Natural killer cell treated with Interleukin-12 subunit alpha and Interleukin-12 subunit beta and Interleukin-15 and Interleukin-18, amount 100 ng/mL, for 72 hours (primary cell): ENCODE results near the gene TNFSF9. TPM values are rescaled to one million over a fixed set of nuclear protein-coding genes. Genes with fewer than 3 reads are reported as not detected.

Experiments used
- ATAC-seq, 2 donors: fragments of 150-1000 bp; cut with Tn5 transposase in 1 of 2; sonication (Bioruptor Pico), chemical (Tn5 transposase) in 1 of 2; 2 replicates each; pipeline ENCODE4 v1.10.0; 2021
- DNase-seq: peaks from one replicate; pipeline ENCODE4 v3.0.0; 2022; ENCODE audit warnings: low spot score
- H3K27ac Mint-ChIP-seq, 2 donors: 1 replicate in 1 of 2; 2 replicates in 1 of 2; pipeline ENCODE4 v1.8.0; 2022; ENCODE audit warnings: mixed read lengths in 2 of 2, mild to moderate bottlenecking in 1 of 2, moderate library complexity in 1 of 2
- H3K27me3 Mint-ChIP-seq, 2 donors: 1 replicate in 1 of 2; 2 replicates in 1 of 2; pipeline ENCODE4 v1.8.0; 2022; ENCODE audit warnings: mixed read lengths in 2 of 2
- H3K36me3 Mint-ChIP-seq: one replicate; pipeline ENCODE4 v1.8.0; 2022; ENCODE audit warnings: mixed read lengths
- H3K4me1 Mint-ChIP-seq, 2 donors: 1 replicate in 1 of 2; 2 replicates in 1 of 2; pipeline ENCODE4 v1.8.0; 2022; ENCODE audit warnings: low read depth in 2 of 2, mixed read lengths in 2 of 2, mild to moderate bottlenecking in 1 of 2
- H3K4me3 Mint-ChIP-seq: one replicate; pipeline ENCODE4 v1.8.0; 2022; ENCODE audit warnings: mixed read lengths
- H3K9me3 Mint-ChIP-seq: 2 replicates; pipeline ENCODE4 v1.8.0; 2022; ENCODE audit warnings: mixed read lengths
- total RNA-seq, 2 donors: library from RNA; stranded (reverse); gene quantifications; one replicate each; pipeline ENCODE4 v1.2.3, GENCODE V29; 2022

The TNFSF9 gene
- total RNA-seq = 1 to 10 TPM; 3.4 to 3.8 TPM

GRCh38 chr19:6530386-6531162, at the start of gene TNFSF9:
Gene TNFSF9, plus strand, starts transcription at chr19:6531026. Its CDS starts 11 bp downstream, at chr19:6531037.
- ATAC-seq (peak; percentile 81 to 90), DNase-seq (peak; percentile 85)
- H3K27me3 Mint-ChIP-seq = peaks cover 27 to 34% of the 10 kb centered on the region in 2 donors
- H3K9me3 Mint-ChIP-seq = no peaks in the 10 kb centered on the region
- no peaks in the 10 kb centered on the region for H3K36me3 Mint-ChIP-seq
- peaks cover 33 to 37% of the 10 kb centered on the region in 2 donors for H3K4me1 Mint-ChIP-seq
- H3K27ac Mint-ChIP-seq = peak within 1 kb of the TSS; percentile 8 to 48
- H3K4me3 Mint-ChIP-seq = peak within 1 kb of the TSS; percentile 89

DNA sequence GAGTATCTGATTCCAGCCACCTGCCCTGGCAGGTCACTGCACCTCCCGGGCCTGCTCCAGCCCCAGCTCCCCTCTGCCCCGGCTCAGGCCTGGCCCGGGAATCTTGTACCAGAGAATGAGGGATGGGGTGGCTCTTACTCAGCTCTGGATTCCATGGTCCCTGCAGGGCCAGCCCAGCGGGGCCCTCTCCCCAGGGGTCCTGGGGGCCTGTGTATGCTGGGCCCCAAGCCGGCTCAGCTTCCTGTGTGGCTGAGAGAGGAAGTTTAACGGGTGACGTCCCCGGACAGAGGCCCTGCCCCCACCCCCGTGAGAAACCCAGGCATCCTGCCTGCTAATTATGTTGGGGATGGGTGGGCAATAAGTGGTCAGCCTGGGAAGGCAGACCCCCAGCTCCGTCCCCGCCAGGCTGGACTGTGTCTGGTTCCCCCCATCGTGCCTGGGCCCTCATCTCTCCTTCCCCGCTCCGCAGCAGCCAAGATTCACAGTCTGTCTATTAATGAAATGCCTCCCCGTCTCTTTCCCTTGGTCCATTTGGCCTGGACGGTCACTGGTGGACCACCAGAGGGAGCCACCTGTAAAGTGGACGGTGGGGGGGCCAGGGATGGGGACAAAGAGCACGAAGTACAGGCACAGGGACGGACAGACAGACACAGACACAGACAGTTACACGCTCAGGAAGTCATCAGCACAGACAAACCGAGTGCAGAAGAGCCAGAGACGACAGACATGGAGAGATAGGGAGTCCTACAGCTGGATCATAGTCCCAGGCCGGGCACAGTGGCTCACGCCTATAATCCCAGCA, 49.1 kb upstream of the TNFSF9 start, which contains the start of gene DENND1C:
Gene DENND1C, minus strand, starts transcription at position 247 of the 802 bp plus-strand sequence. Its CDS starts 92 bp downstream, at position 155.
- Mint-ChIP-seq H3K27me3 (no peaks in the 10 kb centered on the region), H3K9me3 (no peaks in the 10 kb centered on the region)

DNA sequence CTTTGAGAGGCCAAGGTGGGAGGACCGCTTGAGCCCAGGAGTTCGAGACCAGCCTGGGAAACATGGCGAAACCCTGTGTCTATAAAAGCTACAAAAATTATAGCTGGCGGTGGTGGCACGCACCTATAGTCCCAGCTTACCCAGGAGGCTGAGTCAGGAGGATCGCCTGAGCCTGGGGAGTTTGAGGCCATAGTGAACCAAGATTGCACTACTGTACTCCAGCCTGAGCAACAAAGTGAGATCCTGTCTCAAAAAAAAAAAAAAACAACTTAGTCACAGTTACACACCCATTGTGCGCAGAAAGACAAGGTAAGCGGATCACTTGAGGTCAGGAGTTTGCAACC, 48.5 kb upstream of the TNFSF9 start:
- no peak for ATAC-seq
- H3K27me3 Mint-ChIP-seq = no peaks in the 10 kb centered on the region

More for the DNA sequence above, 49.1 kb upstream of the TNFSF9 start, which contains the start of gene DENND1C:
- H3K36me3 Mint-ChIP-seq = no peaks in the 10 kb centered on the region
- H3K27ac Mint-ChIP-seq = peak within 1 kb of the TSS; percentile 96 to 98
- H3K4me1 Mint-ChIP-seq = peaks cover 22 to 30% of the 10 kb centered on the region in 2 donors
- H3K4me3 Mint-ChIP-seq = peak within 1 kb of the TSS; percentile 92
- peak; percentile 91 to 96 for ATAC-seq
- peak; percentile 83 for DNase-seq

GRCh38 chr19:6483235-6483634, 47.6 kb upstream of the TNFSF9 start:
- Mint-ChIP-seq H3K4me3 (no peak overlapping the region), H3K9me3 (no peaks in the 10 kb centered on the region), H3K27me3 (no peaks in the 10 kb centered on the region), H3K36me3 (no peaks in the 10 kb centered on the region), H3K4me1 (peaks cover 22 to 30% of the 10 kb centered on the region in 2 donors), H3K27ac (peak overlapping the region; percentile 96 to 98)
- DNase-seq = no peak
- ATAC-seq = no peak

More for the DNA sequence above, 48.5 kb upstream of the TNFSF9 start:
- Mint-ChIP-seq H3K27ac (peak overlapping the region; percentile 96 to 98), H3K9me3 (no peaks in the 10 kb centered on the region), H3K4me3 (peak overlapping the region; percentile 92), H3K4me1 (peaks cover 22 to 30% of the 10 kb centered on the region in 2 donors), H3K36me3 (no peaks in the 10 kb centered on the region)
- no peak for DNase-seq

DNA sequence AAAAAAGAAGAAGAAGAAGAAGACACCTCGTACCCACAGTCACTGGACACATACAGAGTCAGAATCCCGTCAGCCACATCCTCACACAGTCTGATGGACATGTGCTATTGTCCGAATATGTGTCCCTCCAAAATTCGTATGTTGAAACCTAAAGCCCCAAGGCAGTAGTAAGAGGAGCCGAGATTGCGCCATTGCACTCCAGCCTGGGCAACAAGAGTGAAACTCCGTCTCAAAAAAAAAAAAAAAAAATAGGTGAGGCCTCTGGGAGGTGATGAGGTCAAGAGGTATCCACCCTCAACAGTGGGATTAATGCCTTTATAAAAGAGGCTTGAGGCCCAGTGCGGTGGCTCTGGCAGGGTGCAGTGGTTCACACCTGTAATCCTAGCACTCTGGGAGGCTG, 46.6 kb upstream of the TNFSF9 start:
- Mint-ChIP-seq H3K9me3 (no peaks in the 10 kb centered on the region), H3K4me3 (no peak overlapping the region)
- ATAC-seq = no peak

DNA sequence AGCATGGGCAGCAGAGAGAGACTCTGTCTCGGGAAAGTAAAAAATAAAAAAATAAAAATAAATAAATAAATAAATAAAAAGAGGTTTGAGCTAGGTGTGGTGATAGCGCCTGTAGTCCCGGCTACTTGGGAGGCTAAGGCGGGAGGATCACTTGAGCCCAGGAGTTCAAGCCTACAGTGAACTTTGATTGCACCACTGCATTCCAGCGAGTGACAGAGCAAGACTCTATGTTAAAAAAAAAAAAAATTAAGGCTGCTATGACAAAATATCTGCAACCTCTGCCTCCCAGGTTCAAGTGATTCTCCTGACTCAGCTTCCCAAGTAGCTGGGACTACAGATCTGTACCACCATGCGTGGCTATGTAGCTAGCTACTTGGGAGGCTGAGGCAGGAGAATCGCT, 46.0 kb upstream of the TNFSF9 start:
- Mint-ChIP-seq H3K4me1 (peaks cover 29 to 36% of the 10 kb centered on the region in 2 donors), H3K27ac (no peak overlapping the region), H3K9me3 (no peaks in the 10 kb centered on the region), H3K27me3 (no peaks in the 10 kb centered on the region), H3K36me3 (no peaks in the 10 kb centered on the region), H3K4me3 (no peak overlapping the region)
- no peak for DNase-seq
- ATAC-seq = no peak

More for the DNA sequence above, 46.6 kb upstream of the TNFSF9 start:
- H3K36me3 Mint-ChIP-seq = no peaks in the 10 kb centered on the region
- H3K27ac Mint-ChIP-seq = peak overlapping the region in 1 of 2 donors; percentile 98
- no peak for DNase-seq
- H3K4me1 Mint-ChIP-seq = peaks cover 24 to 30% of the 10 kb centered on the region in 2 donors
- no peaks in the 10 kb centered on the region for H3K27me3 Mint-ChIP-seq

- peak overlapping the region; percentile 74 to 87 for H3K27ac Mint-ChIP-seq
- DNase-seq (no peak), ATAC-seq (peak; percentile 87 to 91)
- no peaks in the 10 kb centered on the region for H3K27me3 Mint-ChIP-seq
- no peaks in the 10 kb centered on the region for H3K36me3 Mint-ChIP-seq
- peak overlapping the region; percentile 79 for H3K4me3 Mint-ChIP-seq
- no peaks in the 10 kb centered on the region for H3K9me3 Mint-ChIP-seq
- peaks cover 17 to 19% of the 10 kb centered on the region in 2 donors for H3K4me1 Mint-ChIP-seq
Measured at GRCh38 chr19:6489278-6490061, 41.4 kb upstream of the TNFSF9 start.

GRCh38 chr19:6490134-6490533, 40.7 kb upstream of the TNFSF9 start:
- DNase-seq = no peak
- Mint-ChIP-seq H3K27me3 (no peaks in the 10 kb centered on the region), H3K36me3 (no peaks in the 10 kb centered on the region), H3K4me3 (peak overlapping the region; percentile 79), H3K27ac (peak overlapping the region; percentile 74 to 87), H3K4me1 (peaks cover 17 to 19% of the 10 kb centered on the region in 2 donors), H3K9me3 (no peaks in the 10 kb centered on the region)
- no peak for ATAC-seq

GRCh38 chr19:6491802-6492592, 38.8 kb upstream of the TNFSF9 start:
- DNase-seq (no peak), ATAC-seq (no peak)
- Mint-ChIP-seq H3K27me3 (no peaks in the 10 kb centered on the region), H3K27ac (no peak overlapping the region), H3K9me3 (no peaks in the 10 kb centered on the region), H3K36me3 (no peaks in the 10 kb centered on the region), H3K4me3 (no peak overlapping the region), H3K4me1 (peaks cover 17 to 19% of the 10 kb centered on the region in 2 donors)

- H3K27ac Mint-ChIP-seq = no peak overlapping the region
- no peak overlapping the region for H3K4me3 Mint-ChIP-seq
- no peak for ATAC-seq
Measured at GRCh38 chr19:6494438-6495036, 36.3 kb upstream of the TNFSF9 start.

DNA sequence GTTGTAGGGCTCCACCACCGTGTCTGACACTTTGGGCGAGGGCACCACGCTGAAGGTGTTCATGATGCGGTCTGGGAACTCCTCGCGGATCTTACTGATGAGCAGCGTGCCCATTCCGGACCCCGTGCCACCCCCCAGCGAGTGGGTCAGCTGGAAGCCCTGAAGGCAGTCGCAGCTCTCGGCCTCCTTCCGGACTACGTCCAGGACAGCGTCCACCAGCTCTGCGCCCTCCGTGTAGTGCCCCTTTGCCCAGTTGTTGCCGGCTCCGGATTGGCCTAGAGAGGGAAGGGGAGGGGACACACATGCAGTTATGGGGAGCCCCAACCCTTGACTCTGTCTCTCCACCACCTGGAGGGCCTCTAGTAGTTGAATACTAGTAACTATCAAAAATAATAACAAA, 34.9 kb upstream of the TNFSF9 start:
- peaks cover 4% of the 10 kb centered on the region in 2 donors for H3K4me1 Mint-ChIP-seq
- H3K4me3 Mint-ChIP-seq = no peak overlapping the region
- no peak for DNase-seq
- no peaks in the 10 kb centered on the region for H3K9me3 Mint-ChIP-seq
- no peak overlapping the region for H3K27ac Mint-ChIP-seq
- ATAC-seq = no peak
- H3K36me3 Mint-ChIP-seq = no peaks in the 10 kb centered on the region
- no peaks in the 10 kb centered on the region for H3K27me3 Mint-ChIP-seq

More at GRCh38 chr19:6494438-6495036, 36.3 kb upstream of the TNFSF9 start:
- Mint-ChIP-seq H3K9me3 (no peaks in the 10 kb centered on the region), H3K36me3 (no peaks in the 10 kb centered on the region), H3K4me1 (peaks cover 13 to 14% of the 10 kb centered on the region in 2 donors), H3K27me3 (no peaks in the 10 kb centered on the region)
- DNase-seq = no peak

GRCh38 chr19:6498294-6499036, 32.4 kb upstream of the TNFSF9 start:
- peak in 1 of 2 donors; percentile 52 for ATAC-seq
- Mint-ChIP-seq H3K27me3 (peaks cover 0 to 5% of the 10 kb centered on the region in 2 donors), H3K4me1 (peaks cover 0 to 4% of the 10 kb centered on the region in 2 donors), H3K9me3 (no peaks in the 10 kb centered on the region), H3K27ac (no peak overlapping the region), H3K36me3 (no peaks in the 10 kb centered on the region), H3K4me3 (no peak overlapping the region)
- DNase-seq = no peak
